HG03442 (cell line): ENCODE measurements around the gene SAMD8.
A peak's percentile ranks its signal among the peaks of the same experiment; 100 is the strongest.
"Not testable (repeated sequence)": the region's sequence is repeated elsewhere in the genome, so short reads cannot be mapped to it uniquely, and the experiment has no call there.

ENCODE experiments used
- ATAC-seq: cut with Tn5 transposase; IDR thresholded peaks from one replicate; pipeline ENCODE4 v1.9.1; 2021; ENCODE audit warnings: mild to moderate bottlenecking, moderate library complexity; ENCODE audit not compliant: unreplicated experiment

SAMD8 gene

GRCh38 chr10:75191821-75192568 is 80.5 kb downstream of the SAMD8 start:
- ATAC-seq: no peak

GRCh38 chr10:75194625-75195024 is 83.2 kb downstream of the SAMD8 start:
- not testable (repeated sequence) for ATAC-seq

GRCh38 chr10:75195035-75195763 is 83.7 kb downstream of the SAMD8 start:
- no peak for ATAC-seq

- no peak for ATAC-seq
These were observed 85.6 kb downstream of the SAMD8 start for GRCh38 chr10:75197066-75197465.

- no peak for ATAC-seq
These were observed 86.5 kb downstream of the SAMD8 start for GRCh38 chr10:75197906-75198305.

DNA sequence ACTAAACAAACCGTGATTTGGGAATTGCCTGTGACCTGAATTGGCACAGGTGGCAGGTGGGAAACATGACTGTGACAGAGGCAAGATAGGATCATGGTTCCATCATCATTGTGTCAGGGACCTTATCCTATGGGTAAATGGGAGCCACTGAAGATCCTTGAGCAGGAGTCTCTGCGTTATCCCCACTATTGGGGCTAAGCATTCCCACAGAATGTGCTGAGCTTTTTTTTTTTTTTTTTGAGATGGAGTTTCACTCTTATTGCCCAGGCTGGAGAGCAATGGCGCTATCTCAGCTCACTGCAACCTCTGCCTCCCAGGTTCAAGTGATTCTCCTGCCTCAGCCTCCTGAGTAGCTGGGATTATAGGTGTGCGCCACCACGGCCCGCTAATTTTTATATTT is 88.5 kb downstream of the SAMD8 start:
- not testable (repeated sequence) for ATAC-seq

GRCh38 chr10:75201793-75202307 is 90.4 kb downstream of the SAMD8 start:
- no peak for ATAC-seq

GRCh38 chr10:75202321-75203045 is 91.0 kb downstream of the SAMD8 start:
- no peak for ATAC-seq

DNA sequence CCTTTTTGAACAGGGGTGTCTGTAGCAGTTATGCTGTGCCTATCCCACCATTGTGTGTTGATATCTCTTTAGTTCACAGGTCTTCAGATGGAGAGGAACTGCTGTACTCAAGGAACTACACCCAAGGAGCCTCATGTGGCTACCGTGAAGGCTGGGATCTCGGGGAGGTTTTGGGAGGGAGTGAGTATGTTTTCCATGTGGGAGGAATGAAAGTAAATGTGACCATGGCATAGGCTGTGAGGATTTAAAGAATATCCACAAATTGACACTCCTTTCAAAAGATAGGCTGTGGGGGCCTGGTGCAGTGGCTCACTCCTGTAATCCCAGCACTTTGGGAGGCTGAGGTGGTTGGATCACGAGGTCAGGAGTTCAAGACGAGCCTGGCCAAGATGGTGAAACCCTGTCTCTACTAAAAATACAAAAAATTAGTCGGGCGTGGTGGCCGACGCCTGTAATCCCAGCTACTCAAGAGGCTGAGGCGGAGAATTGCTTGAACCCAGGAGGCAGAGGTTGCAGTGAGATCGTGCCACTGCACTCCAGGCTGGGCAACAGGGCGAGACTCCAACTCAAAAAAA is 91.7 kb downstream of the SAMD8 start:
- not testable (repeated sequence) for ATAC-seq

GRCh38 chr10:75203724-75204123 is 92.3 kb downstream of the SAMD8 start:
- ATAC-seq: no peak

DNA sequence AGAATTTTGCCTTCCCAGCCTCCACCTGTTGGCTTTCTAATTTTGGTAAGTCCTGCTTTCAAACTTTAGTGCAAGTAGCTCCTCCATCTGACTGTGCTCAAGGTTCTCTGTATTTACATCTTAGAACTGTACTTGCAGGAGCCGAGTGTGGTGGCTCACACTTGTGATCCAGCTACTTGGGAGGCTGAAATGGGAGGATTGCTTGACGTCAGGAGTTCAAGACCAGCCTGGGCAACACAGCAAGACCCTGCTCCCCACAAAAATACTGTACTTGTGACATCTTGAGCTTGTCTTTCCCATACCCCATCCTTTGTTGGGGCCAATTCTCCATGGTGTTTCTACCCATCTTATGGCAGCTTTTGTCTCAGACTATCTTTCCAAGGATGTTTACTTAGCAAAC is 94.5 kb downstream of the SAMD8 start:
- ATAC-seq: no peak

GRCh38 chr10:75206638-75207037 is 95.2 kb downstream of the SAMD8 start:
- ATAC-seq: not testable (repeated sequence)

- no peak for ATAC-seq
These were observed 95.8 kb downstream of the SAMD8 start for GRCh38 chr10:75207079-75207856.

DNA sequence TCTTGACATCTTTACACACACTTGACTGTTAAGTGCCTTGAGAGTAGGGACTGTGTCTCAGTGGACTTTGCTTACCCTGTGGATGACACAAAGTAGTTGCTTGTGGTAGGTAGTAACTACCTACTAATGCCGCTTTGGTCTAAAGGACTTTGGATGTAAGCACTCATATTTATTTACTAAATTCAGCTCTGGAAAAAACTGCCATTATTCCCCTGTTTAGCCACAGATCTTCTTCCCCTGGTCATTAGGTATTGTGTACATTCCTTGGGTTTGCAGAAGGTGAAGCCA is 96.3 kb downstream of the SAMD8 start:
- ATAC-seq: no peak

GRCh38 chr10:75208181-75208580 is 96.7 kb downstream of the SAMD8 start:
- no peak for ATAC-seq

- ATAC-seq: no peak
These were observed 97.8 kb downstream of the SAMD8 start for GRCh38 chr10:75209086-75209920.

- ATAC-seq: peak; percentile 47
These were observed 98.4 kb downstream of the SAMD8 start for GRCh38 chr10:75209921-75210281.

GRCh38 chr10:75210282-75211006 is 99.0 kb downstream of the SAMD8 start, which contains the start of gene VDAC2:
TSS of gene VDAC2 (plus strand) at chr10:75210796. CDS start at chr10:75211159, 363 bp downstream.
- peak; percentile 82 for ATAC-seq
